Right lung (tissue), 5 donors: ENCODE results near the gene CNTN5. TPM values are rescaled to one million over a fixed set of nuclear protein-coding genes. Genes with fewer than 3 reads are reported as not detected.

Experiments
- DNase-seq, 2 donors: peaks; one replicate each; pipeline ENCODE4 v3.0.0-alpha.2; 2013
- polyA plus RNA-seq, 5 donors: library from polyadenylated mRNA; unstranded; fragments of 120-200 nt; gene quantifications; one replicate each; pipeline versions ENCODE4 v1.2.1 to v1.2.3, GENCODE V29; 2013; ENCODE audit warnings: inconsistent platforms in 1 of 5, low replicate concordance in 1 of 5; ENCODE audit not compliant: insufficient read length in 5 of 5, insufficient read depth in 1 of 5

Gene CNTN5
- polyA plus RNA-seq, 5 donors = 0.12 to 0.50 (median 0.19) TPM

- DNase-seq = no peak
These were observed 149.8 kb downstream of the CNTN5 start for GRCh38 chr11:99170591-99170990.

- no peak for DNase-seq
These were observed 150.6 kb downstream of the CNTN5 start for GRCh38 chr11:99171330-99171729.

DNA sequence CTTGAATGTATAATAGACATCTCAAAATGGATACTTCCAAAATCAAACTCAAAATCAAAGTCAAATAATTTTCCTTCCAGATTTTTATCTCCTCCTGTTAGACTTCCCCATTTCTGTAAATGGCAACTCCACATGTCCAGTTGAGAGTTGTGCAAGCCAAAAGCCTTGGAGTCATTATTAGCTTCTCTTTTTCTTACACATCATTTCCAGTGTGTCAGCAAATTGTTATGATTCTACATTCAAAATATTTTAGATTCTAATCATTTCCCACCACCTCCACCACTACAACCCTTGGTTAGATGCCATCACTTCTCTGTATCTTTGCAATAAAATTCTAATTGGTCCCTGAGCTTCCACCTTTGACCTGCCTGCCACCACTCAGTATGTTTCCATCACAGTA lies 155.7 kb downstream of the CNTN5 start:
- no peak for DNase-seq

- no peak for DNase-seq
These were observed 156.7 kb downstream of the CNTN5 start for GRCh38 chr11:99177446-99177845.

GRCh38 chr11:99184146-99184545 lies 163.4 kb downstream of the CNTN5 start:
- DNase-seq = no peak

DNA sequence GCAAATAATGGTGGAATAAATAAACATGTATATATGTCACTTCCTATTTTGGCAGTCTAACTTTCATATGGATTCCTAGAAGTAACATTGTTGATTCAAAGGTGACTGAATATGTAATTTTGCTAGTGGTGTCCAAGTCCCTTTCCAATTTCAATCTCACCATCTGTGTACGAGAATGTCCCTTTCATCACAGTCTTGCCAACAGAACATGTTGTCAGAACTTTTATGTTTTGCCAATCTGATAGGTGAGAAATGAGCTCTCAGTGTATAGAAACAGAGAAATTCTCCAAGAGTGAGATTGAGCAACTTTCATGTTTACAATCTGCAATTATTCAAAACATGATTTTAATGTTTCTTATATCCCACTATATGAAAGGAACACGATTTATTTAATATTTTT lies 167.5 kb downstream of the CNTN5 start:
- no peak for DNase-seq

DNA sequence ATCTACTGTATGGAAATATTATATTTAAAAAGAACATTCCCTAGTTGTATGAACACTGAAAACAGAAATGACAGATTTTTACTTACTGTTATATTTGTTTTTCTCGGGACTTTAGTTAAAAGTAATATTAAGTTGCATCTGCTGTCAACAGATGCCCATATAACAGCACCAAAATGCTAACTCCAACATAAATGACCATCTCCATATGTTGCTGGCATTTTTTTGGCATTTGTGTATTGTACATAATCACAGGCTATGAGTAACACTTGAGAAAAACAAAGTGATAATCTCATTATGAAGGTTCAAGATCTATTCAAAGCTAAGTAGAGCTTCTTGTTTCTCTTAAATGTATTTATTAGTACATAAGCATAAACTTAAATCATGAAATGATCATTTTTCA lies 172.0 kb downstream of the CNTN5 start:
- no peak for DNase-seq

DNA sequence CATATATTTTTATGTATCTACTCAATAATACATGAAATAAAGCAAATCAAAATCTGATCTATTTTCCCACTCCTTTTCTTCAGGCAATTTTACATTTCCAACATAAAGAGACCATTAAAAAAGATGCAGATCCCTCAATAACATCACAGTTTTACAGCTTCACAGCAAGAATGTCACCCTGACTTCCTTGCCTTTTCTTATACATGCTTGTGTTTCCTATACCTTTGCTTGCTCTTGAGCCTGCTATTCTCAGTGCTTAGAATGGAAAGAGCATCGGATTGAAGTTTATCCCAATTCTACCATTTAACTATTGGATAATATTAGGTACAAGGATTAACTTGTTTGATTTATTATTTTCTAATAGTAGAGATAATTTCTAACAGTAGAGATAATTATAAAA lies 176.7 kb downstream of the CNTN5 start:
- no peak for DNase-seq

DNA sequence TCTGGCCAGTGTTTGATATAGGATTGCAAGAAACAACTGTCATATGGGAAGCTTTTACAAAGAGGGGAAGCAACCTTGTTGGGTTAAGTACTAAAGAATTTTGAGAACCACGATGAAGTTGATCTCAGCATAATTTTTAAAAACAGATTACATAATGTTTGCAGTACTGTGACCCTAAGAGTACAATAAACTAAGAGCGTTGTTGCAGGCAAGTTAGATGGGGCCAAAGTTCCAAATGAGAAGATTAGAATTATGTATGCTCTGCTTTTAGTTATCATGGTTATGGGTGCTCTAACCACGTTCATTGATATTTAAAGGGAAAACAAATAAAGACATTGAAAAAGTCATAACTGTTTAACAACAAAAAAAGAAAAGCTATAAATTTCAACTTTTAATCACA lies 177.5 kb downstream of the CNTN5 start:
- no peak for DNase-seq

- DNase-seq = no peak
These were observed 178.6 kb downstream of the CNTN5 start for GRCh38 chr11:99199341-99199740.

GRCh38 chr11:99200720-99201119 lies 180.0 kb downstream of the CNTN5 start:
- DNase-seq = no peak

GRCh38 chr11:99208813-99209212 lies 188.1 kb downstream of the CNTN5 start:
- DNase-seq = no peak

DNA sequence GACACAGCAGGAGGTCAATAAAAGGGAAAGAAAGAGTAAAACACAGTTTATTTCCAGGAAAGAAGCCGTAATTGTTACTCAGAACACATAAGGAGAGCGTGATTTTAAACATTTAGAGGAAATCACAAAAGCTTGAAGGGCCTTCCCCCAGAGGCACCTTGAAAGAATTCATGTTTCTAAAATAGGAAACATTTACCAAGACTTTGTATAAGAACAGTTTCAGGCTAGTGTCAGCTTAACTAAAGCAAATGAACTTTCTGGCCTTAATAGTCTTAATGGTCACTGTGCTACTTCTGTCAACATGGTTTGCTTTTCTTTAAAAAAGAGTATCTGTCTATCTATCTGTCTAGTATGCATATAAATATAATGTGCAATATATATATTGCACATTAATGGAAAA lies 208.8 kb downstream of the CNTN5 start:
- no peak for DNase-seq

GRCh38 chr11:99234534-99234933 lies 213.8 kb downstream of the CNTN5 start:
- no peak for DNase-seq

DNA sequence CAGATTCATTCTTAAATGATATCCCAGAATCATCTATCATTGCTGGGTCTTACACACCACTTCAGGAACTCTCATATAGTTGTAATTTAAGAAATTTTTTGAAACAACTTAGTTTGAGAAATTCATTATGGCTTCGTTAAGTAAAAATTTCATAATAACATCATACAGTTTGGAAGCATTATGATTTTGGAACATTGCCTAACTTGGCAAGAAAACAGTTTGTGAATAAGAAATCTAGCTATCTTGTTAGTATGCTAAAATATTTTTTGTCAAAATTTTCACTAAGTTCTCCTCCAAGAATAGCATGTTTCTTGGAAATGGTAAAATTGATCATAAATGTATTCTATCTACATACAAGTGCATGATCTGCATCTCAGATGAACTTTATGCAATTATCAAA lies 217.7 kb downstream of the CNTN5 start:
- DNase-seq = peak in 1 of 2 donors; percentile 12

DNA sequence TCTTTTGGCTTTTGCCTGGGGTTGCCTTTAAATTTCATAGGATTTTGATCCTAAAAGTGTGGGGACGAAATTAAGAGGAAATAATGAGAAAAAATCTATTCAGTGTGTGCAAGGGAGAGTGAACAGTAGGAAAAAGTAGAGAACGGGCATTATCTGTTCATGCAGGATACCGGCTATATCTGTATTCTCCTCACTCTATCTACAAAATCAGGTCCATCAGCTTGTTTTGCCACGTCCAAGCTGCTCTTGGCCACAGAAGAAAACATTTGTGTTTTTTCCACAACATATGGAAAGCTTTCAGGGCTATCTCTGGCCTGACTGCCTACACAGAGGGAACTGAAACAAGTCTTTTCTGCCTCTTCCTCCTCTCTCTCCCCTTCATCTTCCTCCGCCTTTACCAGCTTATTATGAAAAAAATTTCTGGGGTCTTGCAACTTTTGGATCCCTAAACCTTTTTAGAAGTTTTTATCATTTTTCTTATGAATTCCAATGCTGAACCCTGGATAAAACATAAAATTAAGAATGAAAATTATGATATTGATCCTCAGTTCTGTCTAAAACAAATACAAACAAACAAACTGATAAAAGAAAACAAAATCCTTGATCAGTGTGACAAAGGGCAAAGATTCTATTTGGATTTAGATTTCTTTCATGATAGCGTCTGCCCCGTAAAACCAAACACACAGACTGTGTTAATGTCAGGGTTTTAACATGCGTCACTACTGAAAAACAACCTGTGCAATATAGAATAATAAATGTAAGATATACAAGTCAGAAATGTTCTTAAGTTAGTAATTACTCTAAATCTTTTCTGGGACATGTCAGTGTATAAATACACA lies 219.7 kb downstream of the CNTN5 start:
- no peak for DNase-seq

DNA sequence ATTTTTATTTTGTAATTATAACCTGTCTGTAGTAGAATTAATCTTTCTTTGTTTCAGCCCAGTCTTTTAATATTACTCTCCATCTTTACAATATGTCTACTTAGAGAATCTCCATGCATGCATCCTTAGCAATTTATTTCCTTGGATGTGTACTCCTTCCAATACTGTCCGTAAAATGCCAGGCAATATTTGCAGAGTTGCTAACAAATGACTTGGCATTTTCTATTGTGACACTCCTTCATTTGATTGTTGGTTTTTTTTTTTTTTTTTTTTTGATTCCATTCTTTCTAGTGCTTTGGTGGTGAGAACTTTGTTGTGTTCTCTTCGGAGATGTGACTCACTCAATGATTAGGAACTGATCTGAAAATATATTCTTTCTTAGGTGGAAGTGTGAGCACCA lies 220.3 kb downstream of the CNTN5 start:
- no peak for DNase-seq

GRCh38 chr11:99244613-99245012 lies 223.9 kb downstream of the CNTN5 start:
- no peak for DNase-seq

DNA sequence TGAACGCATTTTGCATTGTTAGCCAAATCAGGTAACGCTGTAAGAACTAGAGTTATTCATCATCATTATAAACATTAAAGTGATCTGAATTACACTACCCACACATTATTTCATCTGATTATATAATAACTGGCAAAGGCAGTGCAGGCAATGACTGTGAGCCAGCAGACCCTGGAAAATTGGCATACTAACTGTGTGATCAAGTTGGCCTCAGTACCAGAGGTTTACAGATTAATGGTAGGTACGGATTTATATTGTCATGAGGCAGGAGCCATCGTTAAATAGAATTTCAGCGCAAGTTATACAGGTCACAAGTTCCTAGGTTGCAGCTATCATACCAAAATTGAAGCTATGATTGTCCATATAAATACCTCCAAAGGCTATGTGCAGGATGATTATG lies 225.4 kb downstream of the CNTN5 start:
- no peak for DNase-seq

GRCh38 chr11:99256614-99257013 lies 235.9 kb downstream of the CNTN5 start:
- DNase-seq = no peak

- DNase-seq = no peak
These were observed 236.4 kb downstream of the CNTN5 start for GRCh38 chr11:99257131-99257530.

- DNase-seq = no peak
These were observed 239.9 kb downstream of the CNTN5 start for GRCh38 chr11:99260696-99261095.

- DNase-seq = no peak
These were observed 248.1 kb downstream of the CNTN5 start for GRCh38 chr11:99268886-99269285.

DNA sequence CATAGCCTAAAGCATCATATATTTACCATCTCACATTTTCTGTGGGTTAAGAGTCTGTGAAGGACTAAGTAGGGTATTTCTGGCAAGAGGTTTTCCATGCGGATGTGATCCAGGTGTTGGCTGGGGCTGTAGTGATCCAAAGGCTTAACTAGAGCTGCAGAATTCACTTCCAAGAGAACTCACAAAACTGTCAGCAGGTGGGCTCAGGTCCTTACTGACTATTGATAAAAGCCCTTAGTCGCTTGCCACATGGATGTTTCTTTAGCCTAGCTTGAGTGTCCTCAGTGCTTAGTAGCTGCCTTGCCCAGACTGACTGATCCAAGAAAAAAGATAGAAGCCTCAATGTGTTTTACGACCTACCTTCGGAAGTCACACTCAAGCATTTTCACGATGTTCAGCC lies 250.8 kb downstream of the CNTN5 start:
- no peak for DNase-seq
